ENCODE results near the gene SLC12A7.

The SLC12A7 gene

DNA sequence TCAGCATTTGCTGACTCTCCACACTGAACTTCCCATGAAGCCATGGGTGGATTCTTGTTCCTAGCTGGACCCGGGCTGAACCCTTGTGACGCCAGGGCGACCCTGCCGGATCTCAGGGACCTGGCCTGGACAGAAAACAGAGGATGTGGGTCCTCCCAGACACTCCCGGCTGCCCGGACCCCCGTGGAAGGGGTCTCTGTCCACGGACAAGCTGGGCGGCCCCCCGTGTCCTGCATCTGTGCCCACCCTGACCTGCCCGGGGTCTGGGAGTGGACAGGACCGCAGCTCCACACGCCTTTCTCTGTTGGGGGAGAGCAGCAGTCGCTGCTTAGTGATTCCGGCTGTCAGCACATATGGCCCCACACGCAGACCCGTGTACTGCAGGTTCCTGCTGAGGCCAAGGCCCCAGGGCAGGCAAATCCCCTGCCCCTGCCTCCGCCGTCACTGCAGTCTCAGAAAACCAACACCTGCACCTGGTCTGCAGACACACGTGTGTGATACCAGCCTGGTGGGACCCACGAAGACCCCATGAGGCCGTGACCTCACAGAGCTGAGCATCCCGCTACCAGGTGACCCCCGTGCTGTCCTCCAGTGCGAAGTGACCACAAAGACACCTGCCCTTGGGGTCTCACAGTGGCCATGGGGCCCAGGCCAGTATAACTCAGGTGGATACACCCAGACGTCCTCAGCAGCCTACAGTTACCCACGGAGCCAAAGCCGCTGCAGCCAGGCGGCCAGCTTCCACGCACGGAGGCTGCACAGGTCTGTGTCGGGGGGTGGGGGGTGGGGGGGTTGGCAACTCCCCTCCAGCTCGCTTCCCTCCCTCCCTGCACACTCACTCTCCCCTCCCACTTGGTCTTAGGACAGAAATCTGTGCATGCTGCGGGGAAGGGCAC is 52.6 kb downstream of the SLC12A7 start:
- no peak for DNase-seq

DNA sequence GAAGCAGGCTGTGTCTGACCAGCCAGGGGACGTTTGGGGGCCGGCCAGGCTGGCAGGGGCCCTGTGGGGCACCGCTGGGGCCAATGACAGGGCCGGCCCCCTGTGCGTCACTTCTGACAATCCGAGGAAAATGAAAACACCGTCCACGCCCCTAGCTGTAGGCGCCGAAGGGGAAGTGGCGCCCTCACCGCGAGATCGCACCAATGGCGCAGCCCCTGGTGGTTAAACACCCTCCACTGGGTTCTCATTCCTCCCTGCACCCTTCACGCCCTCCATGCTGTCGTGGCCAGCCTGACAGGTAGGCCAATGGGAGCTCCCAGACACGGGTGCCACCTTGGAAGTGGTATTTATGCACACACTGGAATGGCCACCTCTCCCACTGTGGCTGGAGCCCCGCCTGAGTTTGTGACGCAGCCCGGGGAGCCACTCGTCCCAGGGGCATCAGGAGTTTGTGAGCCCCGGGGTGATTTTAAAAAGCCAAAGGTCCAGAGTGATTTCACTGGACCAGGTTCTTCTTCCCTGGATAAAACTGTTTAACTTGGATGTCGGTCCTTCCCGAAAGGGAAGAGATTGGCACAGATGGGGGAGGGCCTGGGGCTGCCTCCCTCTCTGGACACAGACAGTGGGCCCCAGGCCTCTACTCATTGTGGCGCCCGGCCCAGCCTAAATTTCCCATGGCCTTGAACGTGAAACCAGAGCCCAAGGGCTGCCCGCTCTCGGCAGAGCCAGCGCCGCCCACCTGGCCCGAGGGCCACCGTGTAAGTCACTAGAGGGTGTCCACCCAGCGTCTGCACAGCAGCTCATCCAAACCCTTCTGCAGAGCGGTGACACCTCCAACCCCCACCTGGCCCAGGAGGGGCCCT is 53.5 kb downstream of the SLC12A7 start:
- no peak for DNase-seq

DNA sequence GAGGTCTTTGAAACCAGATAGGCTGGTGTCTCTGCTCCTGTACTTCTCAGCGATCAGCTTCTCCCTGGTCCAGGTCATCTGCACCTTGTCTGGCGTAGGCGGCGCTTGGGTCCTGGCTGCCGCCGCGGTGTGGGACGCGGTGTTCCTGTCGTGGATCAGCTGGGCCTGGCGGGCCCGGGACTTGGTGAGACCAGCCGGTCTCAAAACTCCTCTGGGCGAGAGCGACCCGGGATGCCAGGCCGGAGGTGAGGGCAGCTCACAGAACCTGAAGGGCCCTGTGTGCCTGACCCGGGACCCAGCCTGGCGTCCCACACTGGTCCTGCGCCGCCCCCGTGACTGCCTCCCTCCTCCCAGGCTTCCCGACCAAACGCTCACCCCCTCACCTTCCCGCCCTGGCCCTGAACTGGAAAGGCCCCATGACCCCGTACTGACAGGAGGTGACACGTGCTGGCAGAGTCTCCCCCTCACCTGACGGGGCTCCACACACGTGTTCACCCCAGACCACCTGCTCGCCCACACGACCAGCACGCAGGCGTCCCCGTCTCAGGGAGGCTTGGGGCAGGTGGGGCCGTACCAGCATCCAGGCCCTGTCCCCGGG is 54.3 kb downstream of the SLC12A7 start:
- no peak for DNase-seq

DNA sequence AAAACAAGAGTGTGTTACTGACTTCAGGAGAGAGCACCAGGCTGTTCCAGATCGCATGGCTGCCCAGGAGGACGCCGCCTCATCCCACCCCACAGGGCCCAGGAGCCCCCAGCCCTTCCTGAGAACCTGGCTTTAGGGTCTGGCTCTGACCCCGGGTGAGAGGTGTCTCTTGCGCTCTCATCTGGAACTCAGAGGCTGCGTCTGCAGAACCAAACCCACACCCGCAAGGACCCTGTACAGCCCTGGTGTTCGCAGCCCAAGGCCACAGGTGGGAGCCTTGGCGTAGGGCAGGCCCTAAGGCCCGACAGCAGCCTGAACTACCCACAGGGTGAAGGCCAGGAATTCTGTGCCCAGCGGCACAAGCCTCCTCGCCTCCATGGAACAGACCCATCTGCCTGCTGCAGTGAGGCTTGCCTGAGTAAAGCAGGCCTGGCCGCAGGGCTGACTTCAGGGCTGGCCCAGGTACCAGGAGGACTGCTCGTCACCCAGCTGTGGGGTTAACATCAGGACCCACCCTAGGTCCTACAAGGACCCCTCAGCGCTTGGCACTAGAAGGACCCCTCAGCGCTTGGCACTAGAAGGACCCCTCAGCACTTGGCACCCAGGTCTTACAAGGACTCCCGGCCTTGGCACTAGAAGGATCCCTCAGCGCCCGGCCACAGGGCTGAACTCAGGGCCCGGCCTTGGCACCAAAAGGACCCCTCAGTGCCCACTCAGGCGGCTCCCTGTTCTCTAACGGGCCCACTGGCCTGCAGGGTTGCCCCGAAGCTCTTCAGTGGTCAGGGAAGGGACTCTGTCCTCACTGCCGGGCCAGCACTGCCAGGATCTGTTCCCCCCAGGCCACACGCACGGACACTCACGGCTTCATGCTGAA is 55.0 kb downstream of the SLC12A7 start:
- no peak for DNase-seq

DNA sequence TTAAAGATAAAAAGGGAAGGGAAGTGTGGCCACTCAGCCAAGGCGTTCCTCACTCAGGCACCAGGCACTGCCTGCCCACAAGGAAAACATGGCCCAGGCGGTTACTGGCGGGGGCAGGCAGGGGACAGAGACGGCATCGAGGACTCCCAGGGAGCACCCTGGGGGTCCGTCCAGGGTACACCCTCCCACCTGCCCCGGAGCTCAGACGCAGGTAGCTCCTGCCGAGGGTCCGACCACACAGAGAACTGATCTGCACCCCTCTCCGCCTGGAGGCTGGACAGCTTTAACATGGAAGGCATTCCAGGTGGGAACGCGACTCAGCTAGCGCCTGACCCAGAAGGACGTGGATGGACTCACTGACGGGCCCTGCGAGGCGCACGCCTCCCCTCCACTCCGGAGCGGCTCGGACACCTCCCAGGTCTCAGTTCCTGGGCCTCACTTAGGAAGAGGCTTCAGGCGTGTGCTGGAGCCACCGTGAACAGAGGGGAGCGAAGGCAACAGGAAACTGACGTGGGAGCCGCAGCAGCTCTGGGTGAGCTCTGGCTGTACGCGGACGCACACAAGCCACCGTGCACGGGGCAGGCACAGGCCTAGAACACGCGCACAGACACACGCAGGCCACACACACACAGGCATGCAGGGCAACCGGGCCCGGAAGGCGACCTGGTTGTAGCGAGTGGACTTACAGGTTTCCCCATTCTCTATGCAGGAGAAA is 55.8 kb downstream of the SLC12A7 start:
- no peak for DNase-seq

DNA sequence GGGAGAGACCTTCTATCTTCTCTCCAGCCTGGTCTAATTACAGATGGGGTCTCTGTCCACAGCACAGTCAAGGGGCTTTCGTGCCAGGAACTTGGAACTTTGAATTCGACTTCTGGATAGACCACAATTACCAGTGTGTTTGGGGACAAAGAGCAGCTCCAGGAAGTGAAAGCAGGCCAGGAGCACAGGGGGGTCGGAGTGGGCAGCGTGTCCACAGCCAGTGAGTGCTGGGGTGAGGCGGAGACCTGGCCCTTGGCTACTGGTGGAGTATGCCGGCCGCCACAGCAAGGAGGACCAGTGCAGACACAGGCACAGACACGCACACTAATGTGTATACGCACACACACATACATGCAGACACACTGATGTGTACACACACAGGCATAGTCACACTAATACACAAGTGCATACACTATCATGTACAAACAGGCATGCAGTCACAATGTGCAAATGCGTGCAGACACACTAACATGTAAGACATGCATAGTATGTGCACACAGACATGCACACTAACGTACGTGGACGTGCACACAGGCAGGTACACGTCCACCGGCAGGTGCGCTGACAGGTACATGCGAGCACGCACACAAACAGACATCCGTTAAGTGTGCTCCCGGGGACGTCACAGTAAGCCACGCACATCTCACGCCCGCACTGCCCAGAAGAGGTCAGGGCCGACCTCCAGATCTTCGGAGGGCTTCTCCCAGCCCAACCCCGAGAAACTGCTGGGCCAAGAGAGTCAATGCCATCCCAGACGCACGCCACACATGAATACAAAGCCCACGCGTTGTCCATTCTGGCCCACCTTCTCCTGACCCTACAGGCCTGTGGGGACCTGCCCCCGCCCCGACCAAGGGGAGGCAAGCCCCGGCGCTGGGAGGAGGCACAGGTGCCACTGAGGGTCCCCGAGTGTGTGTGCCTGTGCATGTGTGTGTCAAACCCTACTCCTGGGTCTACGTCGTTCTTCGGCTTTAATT is 56.8 kb downstream of the SLC12A7 start:
- DNase-seq = no peak

DNA sequence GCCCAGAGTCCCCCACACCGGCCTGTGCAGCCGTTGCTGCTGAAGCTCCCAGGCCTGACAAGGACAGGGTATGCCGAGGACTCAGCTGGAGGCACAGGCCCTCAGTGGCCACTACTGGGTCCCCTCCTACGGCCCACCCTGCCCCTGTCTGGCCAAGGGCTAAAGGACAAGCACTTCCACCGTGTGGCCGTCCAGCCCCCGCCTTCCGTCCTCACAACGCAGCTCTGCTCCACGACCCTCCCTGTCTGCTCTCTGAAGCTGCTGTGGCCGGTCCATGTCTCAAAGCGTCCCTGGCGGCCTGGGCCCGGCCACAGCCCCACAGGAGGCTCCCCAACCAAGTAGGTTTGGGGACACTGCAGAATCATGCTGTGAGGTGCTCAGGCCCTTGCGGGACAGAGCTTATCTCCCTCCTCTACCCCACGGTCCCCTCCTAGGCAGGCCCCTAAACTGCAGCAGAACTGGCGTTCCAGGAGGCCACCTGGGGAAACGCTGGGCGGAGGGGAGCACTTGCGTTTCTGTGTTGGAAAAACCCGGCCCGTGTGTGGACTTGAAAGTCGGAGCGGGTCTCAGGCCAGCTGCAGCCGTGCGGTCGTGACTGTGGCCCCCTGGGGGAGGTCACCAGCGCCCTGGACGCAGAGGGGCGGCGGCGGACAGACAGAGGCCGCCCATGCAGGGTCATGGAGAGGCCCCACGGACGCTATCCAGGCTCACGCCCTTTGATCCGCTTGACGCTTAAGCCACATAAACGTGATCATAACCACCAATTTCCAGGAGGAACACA is 57.7 kb downstream of the SLC12A7 start:
- DNase-seq = no peak

DNA sequence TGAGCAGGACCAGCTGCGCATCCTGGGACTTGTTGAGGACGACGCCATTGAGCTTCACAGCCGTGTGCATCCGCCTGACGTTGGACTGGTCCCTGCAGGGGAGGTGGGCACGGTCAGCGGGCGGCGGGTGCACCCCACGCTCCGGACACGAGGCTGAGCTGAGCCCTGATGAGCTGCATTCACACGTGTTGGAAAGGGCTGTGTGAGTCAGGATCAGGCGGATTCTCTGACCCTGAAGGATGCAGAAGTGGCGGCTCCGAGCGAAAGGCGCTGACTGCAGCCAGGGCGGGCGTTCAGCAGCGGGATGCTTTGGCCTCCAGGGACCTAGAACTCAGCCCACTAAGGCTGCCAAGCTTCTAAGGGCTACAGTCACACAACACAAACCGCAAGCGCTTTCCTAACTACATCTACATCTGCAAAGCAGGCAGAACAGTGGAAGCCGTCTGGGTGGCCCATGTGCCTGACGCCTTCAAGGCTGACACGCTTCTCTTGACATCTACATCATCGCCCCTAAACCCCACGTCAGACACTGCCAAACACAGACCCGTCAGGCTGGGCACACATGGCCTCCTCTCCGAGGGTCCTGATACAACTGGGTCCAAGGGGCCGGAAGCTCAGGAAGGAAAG is 58.4 kb downstream of the SLC12A7 start:
- no peak for DNase-seq

DNA sequence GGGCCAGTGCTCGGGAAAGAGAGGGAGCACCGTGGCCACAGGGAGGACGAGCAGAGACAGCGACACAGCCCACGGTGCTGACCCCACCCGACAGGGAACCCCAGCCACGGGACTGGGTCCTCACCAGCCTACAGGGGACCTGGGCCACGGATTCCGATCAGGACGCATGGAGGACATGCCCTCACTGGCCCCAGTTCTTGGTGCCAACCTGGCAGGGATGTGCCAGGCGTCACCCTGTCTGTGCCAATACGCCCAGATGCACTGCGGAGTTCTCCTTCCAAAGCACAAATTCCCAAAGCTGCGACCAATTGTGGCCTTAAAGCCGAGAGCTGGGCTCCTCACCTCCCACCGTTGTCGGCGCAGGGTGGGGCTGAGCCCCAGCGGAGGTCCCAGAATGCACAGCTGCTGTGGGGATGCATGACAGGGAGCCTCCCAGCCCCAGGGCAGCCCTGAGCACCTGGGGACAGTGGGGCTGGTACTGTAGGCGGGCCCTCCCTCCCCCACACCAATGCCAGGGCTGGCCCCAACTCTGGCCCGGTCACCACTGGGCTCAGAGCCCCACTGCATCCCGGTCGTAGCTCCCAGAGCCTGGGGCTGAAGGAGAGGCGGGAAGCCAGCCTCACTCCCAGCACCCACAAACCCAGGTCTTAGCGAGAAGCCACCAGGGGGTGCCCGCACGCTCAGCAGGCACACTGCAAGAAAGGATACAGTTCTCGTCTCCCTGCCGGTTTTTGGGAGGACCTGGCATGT is 59.0 kb downstream of the SLC12A7 start:
- DNase-seq = no peak

DNA sequence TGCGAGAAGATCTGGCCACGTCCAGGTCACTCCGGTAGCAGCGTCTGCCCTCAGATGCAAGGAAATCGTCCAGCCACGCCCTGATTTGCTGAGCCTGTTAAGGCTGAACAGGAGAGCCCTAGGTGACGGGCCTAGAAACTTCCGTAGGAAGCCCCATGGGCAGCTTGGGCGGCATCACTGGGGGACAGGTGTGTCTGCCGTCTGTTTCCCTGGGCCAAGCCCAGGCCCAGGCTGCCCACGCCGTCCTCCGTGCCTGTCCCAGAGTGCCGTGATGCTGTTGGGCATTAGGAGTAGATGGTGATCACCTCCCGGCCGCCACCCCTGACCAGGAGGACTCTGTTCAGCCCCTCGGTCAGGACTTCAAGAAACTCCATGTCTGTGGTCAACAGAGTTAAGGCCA is 59.8 kb downstream of the SLC12A7 start:
- DNase-seq = no peak

DNA sequence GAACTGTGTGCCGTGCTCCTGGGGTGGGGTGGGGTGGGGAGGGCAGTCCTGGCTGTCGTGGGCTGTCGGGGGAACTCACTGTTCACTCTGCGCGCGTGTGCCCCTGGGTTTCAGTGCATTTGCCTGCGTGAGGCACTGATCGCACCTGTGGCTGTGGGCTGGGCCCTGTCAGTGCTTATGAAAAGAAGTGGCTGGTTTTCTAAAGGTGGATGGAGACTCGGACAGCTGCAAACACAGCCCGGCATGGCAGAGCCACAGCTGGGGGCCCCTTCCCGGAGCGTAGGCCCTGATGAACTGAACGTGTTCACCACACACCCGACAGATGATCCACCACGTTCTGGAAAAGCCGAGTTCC is 60.5 kb downstream of the SLC12A7 start:
- DNase-seq = no peak

DNA sequence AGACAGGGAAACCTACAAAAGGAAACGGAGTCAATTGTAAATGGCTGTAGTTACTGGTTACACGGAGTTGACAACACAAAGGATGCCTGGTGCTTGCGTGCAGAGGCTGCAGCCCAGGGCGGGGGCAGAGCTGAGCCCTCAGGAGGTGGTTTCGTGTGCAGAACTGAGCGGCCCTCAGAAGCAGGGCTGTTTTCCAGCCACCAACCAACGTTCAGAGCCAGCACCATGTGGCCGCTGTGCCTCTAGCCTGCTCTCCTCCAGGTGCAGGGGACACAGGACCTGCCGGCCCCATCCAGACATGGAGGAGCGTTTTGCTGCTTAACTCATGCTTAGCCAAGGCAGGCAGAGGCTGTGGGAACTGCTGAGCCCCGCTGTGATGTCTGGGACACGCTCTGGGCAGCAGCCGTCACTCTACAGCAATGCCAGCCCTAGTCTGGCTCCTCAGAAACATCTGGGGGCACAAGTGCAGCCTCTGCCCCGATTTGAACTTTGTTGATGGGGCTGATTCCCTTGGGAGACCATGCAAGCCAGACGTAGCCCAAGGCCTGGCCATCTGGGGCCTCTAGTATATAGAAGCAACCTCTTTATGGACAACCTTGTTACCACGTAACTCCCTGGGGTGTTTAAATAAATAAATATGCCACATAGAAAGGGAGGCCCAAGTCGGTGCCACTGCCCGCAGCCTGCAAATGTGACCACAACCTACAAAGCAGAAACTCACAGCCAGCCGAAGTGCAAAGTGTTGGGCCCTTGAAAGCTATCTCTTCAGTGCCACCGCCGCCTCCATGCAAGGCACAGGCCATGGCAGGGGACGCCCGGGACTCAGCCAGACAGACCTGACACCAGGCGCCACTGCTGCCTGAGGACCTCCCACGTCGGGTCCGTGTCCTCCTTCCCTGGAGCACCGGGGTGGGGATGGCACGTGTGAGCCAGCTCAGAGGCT is 61.2 kb downstream of the SLC12A7 start:
- DNase-seq = no peak

DNA sequence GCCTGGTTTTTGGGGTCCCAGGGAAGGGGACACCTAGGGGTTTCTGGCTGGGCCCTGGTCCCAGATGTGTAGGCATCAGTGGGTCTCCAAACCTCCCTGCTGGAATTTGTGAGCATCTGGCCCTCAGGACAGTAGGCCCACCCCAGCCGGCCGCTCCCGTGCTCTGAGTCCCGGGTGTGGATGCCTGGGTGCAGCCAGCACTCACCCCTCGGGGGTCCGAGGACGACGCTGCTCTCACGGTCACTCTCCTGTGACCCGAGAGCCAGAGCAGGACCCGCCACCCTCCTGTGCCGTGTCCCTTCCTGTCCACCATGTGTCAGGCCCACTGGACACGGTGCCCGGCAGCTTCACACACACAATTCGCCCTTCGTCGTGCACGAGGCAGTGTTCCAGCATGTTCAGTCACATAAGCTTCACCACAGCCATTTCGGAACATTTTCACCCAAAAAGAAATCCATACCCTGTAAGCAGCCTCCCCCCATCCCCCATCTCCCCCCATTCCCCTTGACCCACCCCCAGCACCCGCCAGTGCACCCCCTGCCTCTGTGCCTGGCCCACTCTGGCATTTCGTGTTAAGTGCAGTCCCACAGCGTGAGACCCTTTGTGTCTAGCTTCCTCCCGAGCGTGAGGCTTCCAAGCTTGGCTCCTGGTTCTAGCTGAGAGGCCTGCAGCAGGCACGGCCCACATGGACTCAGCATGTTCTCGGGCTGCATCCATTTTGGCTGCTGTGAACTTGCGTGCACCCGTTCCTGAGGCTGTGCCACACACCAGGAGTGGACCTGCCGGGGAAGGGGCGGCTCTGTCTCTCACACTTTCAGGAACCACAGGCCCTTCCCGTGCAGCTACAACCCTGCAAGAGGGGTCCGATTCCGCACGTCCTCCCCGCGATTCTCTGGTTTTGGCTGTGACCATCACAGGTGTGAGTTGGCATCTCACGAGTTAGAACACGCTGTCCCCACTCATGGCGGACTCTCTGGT is 62.7 kb downstream of the SLC12A7 start:
- DNase-seq = no peak

DNA sequence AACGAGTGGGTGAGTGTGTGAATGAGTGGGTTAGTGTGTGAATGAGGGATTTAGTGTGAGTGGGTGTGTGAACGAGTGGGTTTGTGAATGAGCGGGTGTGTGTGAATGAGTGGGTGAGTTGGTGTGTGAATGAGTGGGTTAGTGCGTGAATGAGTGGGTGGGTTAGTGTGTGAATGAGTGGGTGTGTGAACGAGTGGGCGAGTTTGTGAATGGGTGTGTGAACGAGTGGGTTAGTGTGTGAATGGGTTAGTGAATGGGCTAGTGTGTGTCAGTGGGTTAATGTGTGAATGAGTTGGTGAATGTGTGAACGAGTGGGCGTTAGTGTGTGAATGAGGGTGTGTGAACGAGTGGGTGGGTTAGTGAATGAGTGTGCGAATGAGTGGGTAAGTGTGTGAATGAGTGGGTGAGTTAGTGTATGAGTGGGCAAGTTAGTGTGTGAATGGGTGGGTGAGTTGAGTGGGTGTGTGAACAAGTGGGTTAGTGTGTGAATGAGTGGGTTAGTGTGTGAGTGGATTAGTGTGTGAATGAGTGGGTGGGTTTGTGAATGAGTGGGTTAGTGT is 63.6 kb downstream of the SLC12A7 start:
- DNase-seq = no peak

DNA sequence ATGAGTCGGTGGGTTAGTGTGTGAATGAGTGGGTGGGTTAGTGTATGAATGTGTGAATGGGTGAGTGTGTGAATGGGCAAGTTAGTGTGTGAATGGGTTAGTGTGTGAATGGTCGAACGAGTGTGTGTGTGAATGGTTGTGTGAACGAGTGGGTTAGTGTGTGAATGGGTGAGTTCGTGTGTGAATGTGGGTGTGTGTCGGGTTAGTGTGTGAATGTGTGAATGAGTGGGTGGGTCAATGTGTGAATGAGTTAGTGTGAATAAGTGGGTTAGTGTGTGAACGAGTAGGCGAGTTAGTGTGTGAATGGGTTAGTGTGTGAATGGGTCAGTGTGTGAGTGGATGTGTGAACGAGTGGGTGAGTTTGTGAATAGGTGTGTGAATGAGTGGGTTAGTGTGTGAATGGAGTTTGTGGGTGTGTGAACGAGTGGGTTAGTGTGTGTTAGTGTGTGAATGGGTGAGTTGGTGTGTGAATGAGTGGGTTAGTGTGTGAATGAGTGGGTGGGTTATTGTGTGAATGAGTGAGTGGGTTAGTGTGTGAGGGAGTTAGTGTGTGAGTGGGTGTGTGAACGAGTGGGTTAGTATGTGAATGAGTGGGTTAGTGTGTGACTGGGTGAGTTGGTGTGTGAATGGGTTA is 64.4 kb downstream of the SLC12A7 start:
- no peak for DNase-seq
